Measurements from ENCODE around the gene TPM2.
"Not testable (repeated sequence)": the region's sequence is repeated elsewhere in the genome, so short reads cannot be mapped to it uniquely, and the experiment has no call there.

DNA sequence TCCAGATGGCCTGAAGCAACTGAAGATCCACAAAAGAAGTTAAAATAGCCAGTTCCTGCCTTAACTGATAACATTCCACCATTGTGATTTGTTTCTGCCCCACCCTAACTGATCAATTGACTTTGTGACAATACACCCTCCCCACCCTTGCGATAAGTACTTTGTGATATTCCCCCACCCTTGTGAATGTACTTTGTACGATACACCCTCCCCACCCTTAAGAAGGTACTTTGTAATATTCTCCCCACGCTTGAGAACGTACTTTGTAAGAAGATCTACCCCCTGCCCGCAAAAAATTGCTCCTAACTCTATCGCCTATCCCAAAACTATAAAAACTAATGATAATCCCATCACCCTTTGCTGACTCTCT, 52.9 kb downstream of the TPM2 start:
- TF ChIP-seq, protein P1, sequence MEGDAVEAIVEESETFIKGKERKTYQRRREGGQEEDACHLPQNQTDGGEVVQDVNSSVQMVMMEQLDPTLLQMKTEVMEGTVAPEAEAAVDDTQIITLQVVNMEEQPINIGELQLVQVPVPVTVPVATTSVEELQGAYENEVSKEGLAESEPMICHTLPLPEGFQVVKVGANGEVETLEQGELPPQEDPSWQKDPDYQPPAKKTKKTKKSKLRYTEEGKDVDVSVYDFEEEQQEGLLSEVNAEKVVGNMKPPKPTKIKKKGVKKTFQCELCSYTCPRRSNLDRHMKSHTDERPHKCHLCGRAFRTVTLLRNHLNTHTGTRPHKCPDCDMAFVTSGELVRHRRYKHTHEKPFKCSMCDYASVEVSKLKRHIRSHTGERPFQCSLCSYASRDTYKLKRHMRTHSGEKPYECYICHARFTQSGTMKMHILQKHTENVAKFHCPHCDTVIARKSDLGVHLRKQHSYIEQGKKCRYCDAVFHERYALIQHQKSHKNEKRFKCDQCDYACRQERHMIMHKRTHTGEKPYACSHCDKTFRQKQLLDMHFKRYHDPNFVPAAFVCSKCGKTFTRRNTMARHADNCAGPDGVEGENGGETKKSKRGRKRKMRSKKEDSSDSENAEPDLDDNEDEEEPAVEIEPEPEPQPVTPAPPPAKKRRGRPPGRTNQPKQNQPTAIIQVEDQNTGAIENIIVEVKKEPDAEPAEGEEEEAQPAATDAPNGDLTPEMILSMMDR (IDR thresholded peaks at IDR 0.05) = not testable (repeated sequence)
- TF ChIP-seq POLR2A (IDR thresholded peaks at IDR 0.05) = not testable (repeated sequence)
